ENCODE measurements around the gene C1R. TPM values are rescaled to one million over a fixed set of nuclear protein-coding genes. Genes with fewer than 3 reads are reported as not detected.

The C1R gene
- polyA plus RNA-seq, 1 of the 3 experiments (the other 2 are of a cell fraction) = 20.1 TPM

DNA sequence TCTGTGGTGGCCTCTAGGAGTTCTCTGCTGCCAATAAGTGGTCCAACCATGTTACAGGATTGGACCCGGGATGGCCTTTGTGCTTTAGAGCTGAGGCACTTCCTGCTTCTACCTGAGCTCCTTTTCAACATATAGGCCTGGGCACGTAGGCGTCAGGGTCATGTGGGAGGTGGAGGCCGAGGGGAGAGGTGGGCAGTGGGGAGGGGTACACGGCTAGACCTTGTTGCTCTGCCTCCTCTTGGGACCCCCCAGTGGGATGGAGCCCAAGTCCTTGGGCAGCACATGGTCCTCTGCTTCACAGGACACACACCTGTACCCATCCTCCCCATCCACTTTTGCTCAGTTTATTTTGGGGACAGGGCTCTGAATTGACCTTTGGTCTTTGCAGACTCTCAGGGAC is 29.1 kb upstream of the C1R start:
- Histone ChIP-seq H3K9me2 (no peaks in the 10 kb centered on the region), H3K4me3 (ENCODE audit: low read depth in 2 of 2, low read length in 1 of 2) (no peak overlapping the region), H3K27me3 (ENCODE audit: insufficient read depth) (peaks cover 10% of the 10 kb centered on the region; the same call in 1 of the 2 replicates), H3K4me1 (ENCODE audit: control insufficient read depth in 1 of 2, insufficient read depth in 2 of 2, low read depth in 1 of 2, low read length in 1 of 2) (no peaks in the 10 kb centered on the region), H3K9me3 (no peaks in the 10 kb centered on the region), H3K4me2 (no peak overlapping the region), H3K9ac (no peak overlapping the region), H3K27ac (ENCODE audit: low read depth in 2 of 2, low read length in 1 of 2) (no peak overlapping the region), H2AFZ (ENCODE audit: low read depth) (no peak overlapping the region), H3K79me2 (ENCODE audit: insufficient read depth) (no peaks in the 10 kb centered on the region), H3F3A (replicated peaks; ENCODE audit: insufficient read depth) (no peaks in the 10 kb centered on the region), H3K36me3 (replicated peaks in 1 of 2; ENCODE audit: control insufficient read depth in 1 of 2, insufficient read depth in 2 of 2, low read length in 1 of 2) (no peaks in the 10 kb centered on the region), H4K20me1 (ENCODE audit: insufficient read depth) (no peaks in the 10 kb centered on the region)
- ChIA-PET POLR2A (no interaction called here), CTCF (interaction anchor here (0.7 to 4.7 kb wide), 4 partner anchors 9 to 42 kb away, joined by 3 to 39 read pairs (median 6); partner anchors contain the start of gene C1RL)
- DNase-seq = no peak
- TF ChIP-seq GABPA (IDR thresholded peaks at IDR 0.05; ENCODE audit: low read depth) = no peak
- TF ChIP-seq FOSL2 (IDR thresholded peaks at IDR 0.05; ENCODE audit: borderline replicate concordance, low read depth) = no peak
- TF ChIP-seq MAX (IDR thresholded peaks at IDR 0.05; ENCODE audit: low read depth) = no peak
- TF ChIP-seq RAD21 (IDR thresholded peaks at IDR 0.05; ENCODE audit: low read length) = no peak
- TF ChIP-seq EZH2phosphoT487 (IDR thresholded peaks at IDR 0.05; ENCODE audit: borderline replicate concordance, low read depth) = no peak
- no peak for TF ChIP-seq RFX5 (IDR thresholded peaks at IDR 0.05; ENCODE audit: low read length)
- WGBS (ENCODE audit: low lambda C conversion rate) = 80% methylated on average over 3 of the region's 5 CpGs

DNA sequence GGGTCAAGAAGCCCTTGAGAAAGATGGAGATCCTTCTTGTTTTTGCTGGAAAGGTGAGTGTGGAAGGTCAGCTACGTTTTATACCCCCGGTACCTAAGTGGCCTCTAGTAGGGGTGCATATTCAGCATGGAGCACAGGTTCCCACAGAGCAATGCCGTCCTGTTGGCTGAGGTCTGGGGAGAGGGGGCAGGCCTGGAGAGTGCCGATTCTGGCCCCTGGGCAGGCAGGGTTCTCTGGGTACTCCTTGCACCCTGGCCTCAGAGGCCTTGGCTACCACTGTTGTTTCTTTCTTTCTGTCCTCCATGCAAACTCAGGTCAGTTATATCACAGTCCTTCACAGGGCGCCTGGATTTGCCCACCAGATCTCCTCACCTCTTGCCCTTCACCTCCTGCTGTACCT is 27.9 kb upstream of the C1R start:
- Histone ChIP-seq H3K4me1 (ENCODE audit: control insufficient read depth in 1 of 2, insufficient read depth in 2 of 2, low read depth in 1 of 2, low read length in 1 of 2) (no peaks in the 10 kb centered on the region), H4K20me1 (ENCODE audit: insufficient read depth) (no peaks in the 10 kb centered on the region), H3K36me3 (replicated peaks in 1 of 2; ENCODE audit: control insufficient read depth in 1 of 2, insufficient read depth in 2 of 2, low read length in 1 of 2) (no peaks in the 10 kb centered on the region), H3K9me3 (no peaks in the 10 kb centered on the region), H3K9me2 (no peaks in the 10 kb centered on the region), H3K27ac (ENCODE audit: low read depth in 2 of 2, low read length in 1 of 2) (no peak overlapping the region), H3F3A (replicated peaks; ENCODE audit: insufficient read depth) (no peaks in the 10 kb centered on the region), H3K4me2 (no peak overlapping the region), H3K79me2 (ENCODE audit: insufficient read depth) (no peaks in the 10 kb centered on the region), H2AFZ (ENCODE audit: low read depth) (no peak overlapping the region), H3K27me3 (ENCODE audit: insufficient read depth) (peaks cover 10% of the 10 kb centered on the region; the same call in 1 of the 2 replicates), H3K4me3 (ENCODE audit: low read depth in 2 of 2, low read length in 1 of 2) (no peak overlapping the region), H3K9ac (no peak overlapping the region)
- no peak for DNase-seq
- TF ChIP-seq TEAD4 (IDR thresholded peaks at IDR 0.05; ENCODE audit: borderline replicate concordance, insufficient read depth) (no peak), SMC3 (IDR thresholded peaks at IDR 0.05; ENCODE audit: low read depth, low read length) (no peak), RAD21 (IDR thresholded peaks at IDR 0.05; ENCODE audit: low read length) (no peak), PBX3 (IDR thresholded peaks at IDR 0.05) (no peak), MAX (IDR thresholded peaks at IDR 0.05; ENCODE audit: low read depth) (no peak), EZH2phosphoT487 (IDR thresholded peaks at IDR 0.05; ENCODE audit: borderline replicate concordance, low read depth) (no peak), GABPA (IDR thresholded peaks at IDR 0.05; ENCODE audit: low read depth) (no peak), IRF3 (IDR thresholded peaks at IDR 0.05; ENCODE audit: low read depth, low read length) (no peak), POLR2AphosphoS5 (IDR thresholded peaks at IDR 0.05; ENCODE audit: low read depth, low read length) (no peak), TCF12 (IDR thresholded peaks at IDR 0.05) (no peak), REST (IDR thresholded peaks at IDR 0.05; ENCODE audit: low read depth, low read length) (no peak), CHD2 (IDR thresholded peaks at IDR 0.05; ENCODE audit: low read length, partially characterized antibody) (no peak), ZBTB33 (IDR thresholded peaks at IDR 0.05; ENCODE audit: borderline replicate concordance, low read depth) (no peak), ELF1 (IDR thresholded peaks at IDR 0.05) (no peak), FOSL2 (IDR thresholded peaks at IDR 0.05; ENCODE audit: borderline replicate concordance, low read depth) (no peak)
- TF ChIP-seq, protein P1, sequence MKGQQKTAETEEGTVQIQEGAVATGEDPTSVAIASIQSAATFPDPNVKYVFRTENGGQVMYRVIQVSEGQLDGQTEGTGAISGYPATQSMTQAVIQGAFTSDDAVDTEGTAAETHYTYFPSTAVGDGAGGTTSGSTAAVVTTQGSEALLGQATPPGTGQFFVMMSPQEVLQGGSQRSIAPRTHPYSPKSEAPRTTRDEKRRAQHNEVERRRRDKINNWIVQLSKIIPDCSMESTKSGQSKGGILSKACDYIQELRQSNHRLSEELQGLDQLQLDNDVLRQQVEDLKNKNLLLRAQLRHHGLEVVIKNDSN (IDR thresholded peaks at IDR 0.05; ENCODE audit: borderline replicate concordance, low read depth) = no peak
- CTCF ChIA-PET = no interaction called here
- WGBS (ENCODE audit: low lambda C conversion rate) = 80% methylated on average over 5 of the region's 5 CpGs
- POLR2A ChIA-PET = no interaction called here

Measured in SK-N-SH (cell line).